Mesothelial cell of epicardium (in vitro differentiated cells): ENCODE measurements around the gene IRAG1. TPM values are rescaled to one million over a fixed set of nuclear protein-coding genes. Genes with fewer than 3 reads are reported as not detected.

Experiments
- DNase-seq, 2 experiments: peaks; one replicate each; pipeline ENCODE4 v3.0.0; 2021; ENCODE audit warnings: low spot score in 2 of 2; ENCODE audit not compliant: unreplicated experiment in 2 of 2
- H3K27ac Mint-ChIP-seq: 2 replicates; pipeline ENCODE4 v1.8.0; 2021; ENCODE audit warnings: mixed read lengths
- H3K27me3 Mint-ChIP-seq: 2 replicates; pipeline ENCODE4 v1.8.0; 2021; ENCODE audit warnings: low read depth, mixed read lengths
- H3K36me3 Mint-ChIP-seq: 2 replicates; pipeline ENCODE4 v1.8.0; 2021; ENCODE audit warnings: mixed read lengths
- H3K4me1 Mint-ChIP-seq: 2 replicates; pipeline ENCODE4 v1.8.0; 2021; ENCODE audit warnings: mixed read lengths
- H3K4me3 Mint-ChIP-seq: 2 replicates; pipeline ENCODE4 v1.8.0; 2021; ENCODE audit warnings: mild to moderate bottlenecking, moderate library complexity, mixed read lengths
- H3K9me3 Mint-ChIP-seq: 2 replicates; pipeline ENCODE4 v1.8.0; 2021; ENCODE audit warnings: mixed read lengths
- total RNA-seq: library from RNA; stranded (reverse); gene quantifications from 3 replicates; pipeline ENCODE4 v1.2.1, GENCODE V29; 2021
- TF ChIP-seq, protein P1 (sequence below): fragments of 200-600 bp; sonication (generic); IDR thresholded peaks from one replicate; pipeline ENCODE4 v1.5.0; 2021; ENCODE audit warnings: antibody characterized with exemption; ENCODE audit not compliant: unreplicated experiment

Gene IRAG1
- total RNA-seq, 1 donor from 2014 or later, result 13.8 TPM

DNA sequence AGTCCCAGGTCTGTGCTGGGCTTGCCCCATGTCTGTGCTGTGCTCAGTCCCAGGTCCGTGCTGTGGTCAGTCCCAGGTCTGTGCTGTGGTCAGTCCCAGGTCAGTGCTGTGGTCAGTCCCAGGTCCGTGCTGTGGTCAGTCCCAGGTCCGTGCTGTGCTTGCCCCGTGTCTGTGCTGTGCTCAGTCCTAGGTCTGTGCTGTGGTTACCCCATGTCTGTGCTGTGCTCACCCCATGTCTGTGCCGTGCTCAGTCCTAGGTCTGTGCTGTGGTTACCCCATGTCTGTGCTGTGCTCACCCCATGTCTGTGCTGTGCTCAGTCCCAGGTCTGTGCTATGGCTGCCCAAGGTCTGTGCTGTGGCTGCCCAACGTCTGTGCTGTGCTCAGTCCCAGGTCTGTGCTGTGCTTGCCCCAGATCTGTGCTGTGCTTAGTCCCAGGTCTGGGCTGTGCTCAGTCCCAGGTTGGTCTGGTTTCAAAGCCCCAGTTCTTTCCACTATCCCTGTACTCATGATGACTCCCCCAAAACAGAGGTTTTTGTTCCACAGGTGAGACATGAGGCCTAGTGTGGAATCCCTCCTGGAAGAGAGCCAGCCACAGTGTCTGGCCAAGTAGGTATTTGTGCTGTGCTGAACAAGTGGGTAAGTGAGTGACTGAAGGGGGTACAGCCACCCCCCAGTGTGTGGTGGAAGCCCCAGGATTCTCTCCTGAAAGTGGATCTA is 34.8 kb downstream of the IRAG1 start:
- peak overlapping the region; percentile 89 for H3K27ac Mint-ChIP-seq
- no peaks in the 10 kb centered on the region for H3K36me3 Mint-ChIP-seq
- H3K4me1 Mint-ChIP-seq, result peaks cover 59% of the 10 kb centered on the region
- DNase-seq, result no peak
- no peak overlapping the region for H3K4me3 Mint-ChIP-seq
- TF ChIP-seq, protein P1, sequence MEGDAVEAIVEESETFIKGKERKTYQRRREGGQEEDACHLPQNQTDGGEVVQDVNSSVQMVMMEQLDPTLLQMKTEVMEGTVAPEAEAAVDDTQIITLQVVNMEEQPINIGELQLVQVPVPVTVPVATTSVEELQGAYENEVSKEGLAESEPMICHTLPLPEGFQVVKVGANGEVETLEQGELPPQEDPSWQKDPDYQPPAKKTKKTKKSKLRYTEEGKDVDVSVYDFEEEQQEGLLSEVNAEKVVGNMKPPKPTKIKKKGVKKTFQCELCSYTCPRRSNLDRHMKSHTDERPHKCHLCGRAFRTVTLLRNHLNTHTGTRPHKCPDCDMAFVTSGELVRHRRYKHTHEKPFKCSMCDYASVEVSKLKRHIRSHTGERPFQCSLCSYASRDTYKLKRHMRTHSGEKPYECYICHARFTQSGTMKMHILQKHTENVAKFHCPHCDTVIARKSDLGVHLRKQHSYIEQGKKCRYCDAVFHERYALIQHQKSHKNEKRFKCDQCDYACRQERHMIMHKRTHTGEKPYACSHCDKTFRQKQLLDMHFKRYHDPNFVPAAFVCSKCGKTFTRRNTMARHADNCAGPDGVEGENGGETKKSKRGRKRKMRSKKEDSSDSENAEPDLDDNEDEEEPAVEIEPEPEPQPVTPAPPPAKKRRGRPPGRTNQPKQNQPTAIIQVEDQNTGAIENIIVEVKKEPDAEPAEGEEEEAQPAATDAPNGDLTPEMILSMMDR, result no peak
- H3K27me3 Mint-ChIP-seq, result no peaks in the 10 kb centered on the region
- H3K9me3 Mint-ChIP-seq, result no peaks in the 10 kb centered on the region

- H3K4me3 Mint-ChIP-seq, result no peak overlapping the region
- DNase-seq, result no peak
- no peaks in the 10 kb centered on the region for H3K9me3 Mint-ChIP-seq
- H3K4me1 Mint-ChIP-seq, result peaks cover 61% of the 10 kb centered on the region
- H3K36me3 Mint-ChIP-seq, result no peaks in the 10 kb centered on the region
- H3K27ac Mint-ChIP-seq, result peak overlapping the region; percentile 74
- H3K27me3 Mint-ChIP-seq, result no peaks in the 10 kb centered on the region
- TF ChIP-seq, protein P1, result no peak
These were observed 36.0 kb downstream of the IRAG1 start for GRCh38 chr11:10657308-10658271.

DNA sequence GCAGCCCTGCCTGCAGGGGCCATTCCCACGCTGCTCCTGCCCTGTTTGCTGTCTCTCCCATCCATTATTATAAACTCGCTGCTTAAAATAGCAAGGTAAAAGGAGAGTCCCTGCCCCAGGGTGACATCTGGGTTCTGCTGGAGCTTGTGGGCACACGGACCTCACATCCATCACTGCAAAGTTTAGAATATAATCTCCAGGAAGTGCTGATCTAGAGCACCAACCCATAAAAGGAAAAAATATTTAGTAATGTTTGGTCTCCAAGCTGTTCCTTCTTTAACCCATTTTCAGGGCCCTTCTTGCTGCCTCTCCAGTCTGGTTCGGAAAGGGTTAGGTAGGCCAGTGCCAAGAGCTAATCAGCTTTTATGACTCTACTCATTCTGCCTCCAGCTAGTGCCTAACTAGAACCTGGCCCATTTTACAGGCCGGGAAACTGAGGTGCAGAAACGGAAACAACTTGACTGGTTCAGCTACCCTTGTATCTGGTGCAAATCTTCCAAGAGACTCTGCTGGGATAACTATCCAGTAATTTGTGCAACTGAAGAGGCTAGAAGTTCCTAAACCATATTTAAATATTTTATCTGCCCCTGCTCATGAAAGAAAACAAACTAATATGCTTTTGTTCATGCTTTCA is 37.5 kb downstream of the IRAG1 start:
- peak overlapping the region; percentile 35 for H3K27ac Mint-ChIP-seq
- H3K27me3 Mint-ChIP-seq, result no peaks in the 10 kb centered on the region
- peaks cover 55% of the 10 kb centered on the region for H3K4me1 Mint-ChIP-seq
- TF ChIP-seq, protein P1, result no peak
- no peaks in the 10 kb centered on the region for H3K9me3 Mint-ChIP-seq
- H3K4me3 Mint-ChIP-seq, result no peak overlapping the region
- H3K36me3 Mint-ChIP-seq, result no peaks in the 10 kb centered on the region
- DNase-seq, result no peak

- Mint-ChIP-seq H3K27me3 (no peaks in the 10 kb centered on the region), H3K9me3 (no peaks in the 10 kb centered on the region), H3K27ac (peak overlapping the region; percentile 35), H3K4me1 (peaks cover 56% of the 10 kb centered on the region), H3K36me3 (no peaks in the 10 kb centered on the region), H3K4me3 (no peak overlapping the region)
- no peak for DNase-seq
- TF ChIP-seq, protein P1, result no peak
These were observed 38.3 kb downstream of the IRAG1 start for GRCh38 chr11:10655227-10655626.

GRCh38 chr11:10654811-10655150 is 38.8 kb downstream of the IRAG1 start:
- no peak for DNase-seq
- peak overlapping the region; percentile 45 for H3K27ac Mint-ChIP-seq
- no peaks in the 10 kb centered on the region for H3K27me3 Mint-ChIP-seq
- no peaks in the 10 kb centered on the region for H3K9me3 Mint-ChIP-seq
- no peak overlapping the region for H3K4me3 Mint-ChIP-seq
- TF ChIP-seq, protein P1, result no peak
- peaks cover 56% of the 10 kb centered on the region for H3K4me1 Mint-ChIP-seq
- H3K36me3 Mint-ChIP-seq, result no peaks in the 10 kb centered on the region
